GM18867 (cell line): Measurements from ENCODE around the gene LONRF2.
"Not testable (repeated sequence)": the region's sequence is repeated elsewhere in the genome, so short reads cannot be mapped to it uniquely, and the experiment has no call there.

ENCODE experiments used
- ATAC-seq: cut with Tn5 transposase; IDR thresholded peaks from one replicate; pipeline ENCODE4 v1.9.1; 2021; ENCODE audit warnings: mild to moderate bottlenecking, moderate library complexity; ENCODE audit not compliant: unreplicated experiment

Gene LONRF2

GRCh38 chr2:100256416-100256815 is 65.9 kb downstream of the LONRF2 start:
- no peak for ATAC-seq

- no peak for ATAC-seq
Measured at GRCh38 chr2:100254646-100255210, 67.6 kb downstream of the LONRF2 start.

- no peak for ATAC-seq
Measured at GRCh38 chr2:100253786-100254185, 68.5 kb downstream of the LONRF2 start.

GRCh38 chr2:100252811-100253698 is 69.2 kb downstream of the LONRF2 start:
- ATAC-seq, result no peak

GRCh38 chr2:100250645-100251044 is 71.7 kb downstream of the LONRF2 start:
- ATAC-seq, result no peak

GRCh38 chr2:100248971-100249370 is 73.3 kb downstream of the LONRF2 start:
- no peak for ATAC-seq

- ATAC-seq, result not testable (repeated sequence)
Measured at GRCh38 chr2:100248556-100248955, 73.7 kb downstream of the LONRF2 start.

- ATAC-seq, result peak; percentile 12
Measured at GRCh38 chr2:100248044-100248330, 74.3 kb downstream of the LONRF2 start.

- peak; percentile 80 for ATAC-seq
Measured at GRCh38 chr2:100247256-100248043, 74.9 kb downstream of the LONRF2 start.

GRCh38 chr2:100246163-100247145 is 75.8 kb downstream of the LONRF2 start:
- ATAC-seq, result no peak

GRCh38 chr2:100245681-100246080 is 76.6 kb downstream of the LONRF2 start:
- ATAC-seq, result no peak

GRCh38 chr2:100244881-100245605 is 77.3 kb downstream of the LONRF2 start:
- no peak for ATAC-seq

- no peak for ATAC-seq
Measured at GRCh38 chr2:100243631-100244030, 78.7 kb downstream of the LONRF2 start.

- ATAC-seq, result peak; percentile 50
Measured at GRCh38 chr2:100242891-100243619, 79.2 kb downstream of the LONRF2 start.

GRCh38 chr2:100242476-100242875 is 79.8 kb downstream of the LONRF2 start:
- ATAC-seq, result no peak

- no peak for ATAC-seq
Measured at GRCh38 chr2:100241236-100241635, 81.1 kb downstream of the LONRF2 start.

GRCh38 chr2:100240386-100240785 is 81.9 kb downstream of the LONRF2 start:
- no peak for ATAC-seq

GRCh38 chr2:100239486-100240210 is 82.7 kb downstream of the LONRF2 start:
- ATAC-seq, result no peak

GRCh38 chr2:100238471-100238870 is 83.8 kb downstream of the LONRF2 start:
- ATAC-seq, result no peak
